ENCODE data around the gene SNRNP40. TPM values are rescaled to one million over a fixed set of nuclear protein-coding genes. Genes with fewer than 3 reads are reported as not detected.

Gene SNRNP40
- polyA plus RNA-seq, 2 donors: 8.7 to 23.9 TPM

Other genes starting within 250 kb of the SNRNP40 start
- 10 to 100 TPM; 15.7 to 16.4 TPM for gene PUM1, start 231.1 kb downstream of the SNRNP40 start, polyA plus RNA-seq
- under 1 TPM; 0.16 to 0.38 TPM for gene NKAIN1, start 56.9 kb downstream of the SNRNP40 start, polyA plus RNA-seq
- gene ZCCHC17, start 244 bp upstream of the SNRNP40 start, polyA plus RNA-seq: 10 to 100 TPM; 16.9 to 20.3 TPM
- gene FABP3, start 76.3 kb upstream of the SNRNP40 start, polyA plus RNA-seq: 1 to 10 TPM; 1.8 to 2.6 TPM
- 100 to 1,000 TPM in 1 of 2 donors, 10 to 100 TPM in 1; 84.2 to 119 TPM for gene SERINC2, start 116.4 kb upstream of the SNRNP40 start, polyA plus RNA-seq

All from esophagus (tissue), 2 donors.